Breast epithelium (tissue), 4 donors: ENCODE results near the gene TRIM32. TPM values are rescaled to one million over a fixed set of nuclear protein-coding genes. Genes with fewer than 3 reads are reported as not detected.

Source experiments
- DNase-seq, 2 donors: peaks; one replicate each; pipeline ENCODE4 v3.0.0-alpha.2; 2019; ENCODE audit warnings: low spot score in 2 of 2
- H3K27ac ChIP-seq, 2 donors: fragments of 200-600 bp; sonication (generic) in 1 of 2; one replicate each; pipeline ENCODE4 v1.5.1; 2016 to 2019; ENCODE audit warnings: mild to moderate bottlenecking in 1 of 2
- H3K27me3 ChIP-seq, 2 donors: fragments of 200-600 bp; sonication (generic) in 1 of 2; one replicate each; pipeline versions ENCODE4 v1.5.1 to v1.6.0; 2017 to 2019; ENCODE audit warnings: control low read depth in 1 of 2, mild to moderate bottlenecking in 1 of 2
- H3K36me3 ChIP-seq: fragments of 200-600 bp; one replicate; pipeline ENCODE4 v1.5.1; 2019
- H3K4me1 ChIP-seq, 2 donors: fragments of 200-600 bp; sonication (generic); one replicate each; pipeline ENCODE4 v1.5.1; 2016 to 2019; ENCODE audit warnings: control low read depth in 1 of 2
- H3K4me3 ChIP-seq, 3 donors: fragments of 200-600 bp; sonication (generic); 1 replicate in 2 of 3; 2 replicates in 1 of 3; pipeline ENCODE4 v1.5.1; 2016 to 2019; ENCODE audit warnings: mild to moderate bottlenecking in 3 of 3, moderate library complexity in 2 of 3
- H3K9me3 ChIP-seq, 2 donors: fragments of 200-600 bp; sonication (generic) in 1 of 2; one replicate each; pipeline ENCODE4 v1.5.1; 2016 to 2019; ENCODE audit warnings: control low read depth in 1 of 2
- CTCF ChIP-seq, 3 donors: fragments of 450-650 bp; IDR thresholded peaks; one replicate each; pipeline ENCODE4 v1.5.1; 2016 to 2017; ENCODE audit warnings: antibody characterized with exemption in 3 of 3, mild to moderate bottlenecking in 3 of 3, moderate library complexity in 3 of 3
- POLR2A ChIP-seq: fragments of 450-650 bp; IDR thresholded peaks from one replicate; pipeline ENCODE4 v1.6.1; 2016; ENCODE audit warnings: antibody characterized with exemption, mild to moderate bottlenecking, moderate library complexity
- POLR2AphosphoS5 ChIP-seq, 3 donors: sonication (generic); formaldehyde crosslinking; IDR thresholded peaks; one replicate each; pipeline ENCODE4 v1.6.1; 2017; ENCODE audit warnings: antibody characterized with exemption in 3 of 3
- intact Hi-C: fragments of 100-400 bp; cut with DNase I; formaldehyde crosslinking; loops from one replicate; pipeline ENCODE4 v1.15.1; 2023; ENCODE audit warnings: low total_unique reads
- total RNA-seq, 3 donors: library from RNA; depleted of rRNA; stranded (reverse); fragments of >200 nt; gene quantifications; one replicate each; pipeline ENCODE4 v1.1.0, GENCODE V29; 2016

TRIM32 gene
- total RNA-seq, 3 donors from 2014 or later: 18.7 to 20.2 (median 19.0) TPM

- no peak for DNase-seq
- Histone ChIP-seq H3K4me3 (no peak overlapping the region), H3K27ac (peak overlapping the region in 1 of 2 donors; percentile 36), H3K9me3 (no peaks in the 10 kb centered on the region), H3K4me1 (no peaks in the 10 kb centered on the region), H3K27me3 (no peaks in the 10 kb centered on the region), H3K36me3 (no peaks in the 10 kb centered on the region)
- intact Hi-C loops: no loop called here
- TF ChIP-seq CTCF (IDR thresholded peaks at IDR 0.05) (no peak), POLR2A (no peak), POLR2AphosphoS5 (IDR thresholded peaks at IDR 0.05) (no peak)
Observed at GRCh38 chr9:116663581-116663980, 23.5 kb upstream of the TRIM32 start.

GRCh38 chr9:116668970-116669695 is 18.0 kb upstream of the TRIM32 start:
- H3K27ac ChIP-seq: no peak overlapping the region
- intact Hi-C loops: no loop called here
- H3K27me3 ChIP-seq: no peaks in the 10 kb centered on the region
- no peaks in the 10 kb centered on the region for H3K4me1 ChIP-seq
- peaks cover under 1 to 12% of the 10 kb centered on the region in 2 donors for H3K9me3 ChIP-seq
- H3K36me3 ChIP-seq: no peaks in the 10 kb centered on the region
- H3K4me3 ChIP-seq: no peak overlapping the region
- TF ChIP-seq CTCF (IDR thresholded peaks at IDR 0.05) (no peak), POLR2A (no peak), POLR2AphosphoS5 (IDR thresholded peaks at IDR 0.05) (no peak)
- no peak for DNase-seq

- DNase-seq: no peak
- TF ChIP-seq CTCF (IDR thresholded peaks at IDR 0.05) (no peak), POLR2A (no peak), POLR2AphosphoS5 (IDR thresholded peaks at IDR 0.05) (no peak)
- no peaks in the 10 kb centered on the region for H3K27me3 ChIP-seq
Observed at GRCh38 chr9:116671605-116672004, 15.5 kb upstream of the TRIM32 start.

GRCh38 chr9:116673375-116673774 is 13.7 kb upstream of the TRIM32 start:
- no peaks in the 10 kb centered on the region for H3K27me3 ChIP-seq
- H3K36me3 ChIP-seq: no peaks in the 10 kb centered on the region
- intact Hi-C loops: no loop called here
- no peak overlapping the region for H3K27ac ChIP-seq
- TF ChIP-seq POLR2AphosphoS5 (IDR thresholded peaks at IDR 0.05): no peak
- no peak for TF ChIP-seq CTCF (IDR thresholded peaks at IDR 0.05)
- H3K4me1 ChIP-seq: no peaks in the 10 kb centered on the region
- no peak overlapping the region for H3K4me3 ChIP-seq
- peaks cover 3 to 12% of the 10 kb centered on the region in 2 donors for H3K9me3 ChIP-seq
- DNase-seq: no peak

More at GRCh38 chr9:116671605-116672004, 15.5 kb upstream of the TRIM32 start:
- intact Hi-C loops: no loop called here
- H3K4me1 ChIP-seq: no peaks in the 10 kb centered on the region
- H3K36me3 ChIP-seq: no peaks in the 10 kb centered on the region
- H3K27ac ChIP-seq: no peak overlapping the region
- peaks cover 3 to 12% of the 10 kb centered on the region in 2 donors for H3K9me3 ChIP-seq
- H3K4me3 ChIP-seq: no peak overlapping the region

- peaks cover 3 to 12% of the 10 kb centered on the region in 2 donors for H3K9me3 ChIP-seq
- TF ChIP-seq CTCF (IDR thresholded peaks at IDR 0.05) (no peak), POLR2AphosphoS5 (IDR thresholded peaks at IDR 0.05) (no peak), POLR2A (no peak)
- intact Hi-C loops: no loop called here
- H3K4me1 ChIP-seq: no peaks in the 10 kb centered on the region
- H3K27ac ChIP-seq: no peak overlapping the region
- H3K36me3 ChIP-seq: no peaks in the 10 kb centered on the region
- H3K27me3 ChIP-seq: no peaks in the 10 kb centered on the region
- no peak for DNase-seq
- no peak overlapping the region for H3K4me3 ChIP-seq
Observed at GRCh38 chr9:116674210-116674980, 12.7 kb upstream of the TRIM32 start.
